ENCODE results near the gene UBAC2.

GRCh38 chr13:99307648-99308339 is 107.1 kb downstream of the UBAC2 start:
- TF ChIP-seq CTCF (IDR thresholded peaks at IDR 0.05) = no peak
- no peak for TF ChIP-seq ZFX (IDR thresholded peaks at IDR 0.05; ENCODE audit: borderline replicate concordance)
